KMS-11 (cell line): ENCODE data around the gene CUL7.
A peak's percentile ranks its signal among the peaks of the same experiment; 100 is the strongest.

Experiments used
- H2AFZ ChIP-seq: fragments of 200-600 bp; sonication (generic); 2 replicates; pipeline ENCODE4 v1.6.1; 2016; ENCODE audit warnings: antibody characterized with exemption, mixed run types, low read depth
- H3K27ac ChIP-seq: fragments of 200-600 bp; sonication (generic); 2 replicates; pipeline ENCODE4 v1.6.1; 2016; ENCODE audit warnings: mild to moderate bottlenecking, mixed run types
- H3K27me3 ChIP-seq: fragments of 200-600 bp; sonication (generic); 2 replicates; pipeline ENCODE4 v1.6.1; 2017; ENCODE audit warnings: mild to moderate bottlenecking, low read depth, mixed run types, moderate library complexity; ENCODE audit not compliant: insufficient read depth
- H3K36me3 ChIP-seq: fragments of 200-600 bp; sonication (generic); 2 replicates; pipeline ENCODE4 v1.6.1; 2017; ENCODE audit warnings: mild to moderate bottlenecking, mixed run types; ENCODE audit not compliant: insufficient read depth
- H3K4me1 ChIP-seq: fragments of 200-600 bp; sonication (generic); 2 replicates; pipeline ENCODE4 v1.6.1; 2016; ENCODE audit warnings: mild to moderate bottlenecking, low read depth, mixed run types; ENCODE audit not compliant: poor library complexity, severe bottlenecking
- H3K4me2 ChIP-seq: fragments of 200-600 bp; sonication (generic); 2 replicates; pipeline ENCODE4 v1.7.0; 2016; ENCODE audit warnings: mild to moderate bottlenecking, mixed run types
- H3K4me3 ChIP-seq: fragments of 200-600 bp; sonication (generic); IDR thresholded peaks from 2 replicates; pipeline ENCODE4 v1.6.1; 2017; ENCODE audit warnings: low read depth, low read length, mixed read lengths; ENCODE audit not compliant: insufficient read depth
- H3K79me2 ChIP-seq: fragments of 200-600 bp; sonication (generic); 2 replicates; pipeline ENCODE4 v1.6.1; 2016; ENCODE audit warnings: low read depth, mixed run types; ENCODE audit not compliant: insufficient read depth
- H3K9ac ChIP-seq: fragments of 200-600 bp; sonication (generic); 2 replicates; pipeline ENCODE4 v1.6.1; 2016; ENCODE audit warnings: mild to moderate bottlenecking, mixed run types
- H4K20me1 ChIP-seq: fragments of 200-600 bp; sonication (generic); 2 replicates; pipeline ENCODE4 v1.6.1; 2016; ENCODE audit warnings: mild to moderate bottlenecking, mixed run types; ENCODE audit not compliant: insufficient read depth
- TF ChIP-seq, protein P1 (sequence below): fragments of 200-600 bp; sonication (generic); conservative IDR thresholded peaks from 2 replicates; pipeline ENCODE4 v1.6.1; 2017; ENCODE audit warnings: low read depth, mild to moderate bottlenecking, antibody characterized with exemption, low read length, moderate library complexity, mixed read lengths

Gene CUL7

DNA sequence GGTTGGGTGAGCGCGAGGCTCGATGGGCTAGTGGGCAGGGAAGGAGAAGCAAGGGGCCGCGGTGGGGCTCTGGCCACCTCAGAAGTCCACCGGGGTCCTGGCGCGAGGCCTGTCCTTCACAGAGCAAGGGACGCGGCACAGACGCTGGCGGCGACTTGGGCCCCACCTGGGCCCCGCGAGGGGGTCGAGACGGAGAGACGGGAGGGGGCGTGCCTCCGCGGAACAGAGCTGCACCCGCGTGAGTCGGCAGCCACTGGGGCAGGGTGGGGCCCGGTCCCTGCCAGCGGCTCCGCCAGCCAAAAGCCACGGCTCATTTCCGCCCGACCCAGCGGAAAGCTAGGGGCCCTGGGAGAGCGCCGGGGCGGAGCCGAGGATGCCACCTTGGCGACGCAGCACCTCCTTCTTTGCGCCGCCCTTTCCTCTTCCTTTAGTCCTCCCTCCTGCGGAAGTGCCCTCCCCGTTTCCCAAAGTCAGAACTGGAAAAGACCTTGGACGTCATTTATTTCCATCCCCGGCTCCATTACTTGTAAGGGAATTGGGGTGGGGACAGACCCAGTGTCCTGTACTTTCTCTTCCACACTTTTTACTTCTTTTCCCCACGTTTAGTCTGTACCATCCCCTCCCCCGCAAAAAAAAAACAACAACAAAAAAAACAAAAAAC is at the start of gene CUL7:
CUL7 (minus strand) TSS at position 307 of the 661 bp plus-strand sequence. CDS start 1,063 bp downstream, outside the sequence.
- peaks cover 18% of the 10 kb centered on the region for H3K79me2 ChIP-seq
- peaks cover 21% of the 10 kb centered on the region for H3K4me1 ChIP-seq
- H3K36me3 ChIP-seq = no peaks in the 10 kb centered on the region
- peak within 1 kb of the TSS; percentile 79 for H3K9ac ChIP-seq
- no peaks in the 10 kb centered on the region for H4K20me1 ChIP-seq
- H3K4me2 ChIP-seq = peak within 1 kb of the TSS; percentile 74
- peak within 1 kb of the TSS; percentile 47 for H3K27ac ChIP-seq
- peak within 1 kb of the TSS; percentile 55; the same call in 1 of the 2 replicates for H2AFZ ChIP-seq
- no peak within 1 kb of the TSS for H3K4me3 ChIP-seq
- TF ChIP-seq, protein P1, sequence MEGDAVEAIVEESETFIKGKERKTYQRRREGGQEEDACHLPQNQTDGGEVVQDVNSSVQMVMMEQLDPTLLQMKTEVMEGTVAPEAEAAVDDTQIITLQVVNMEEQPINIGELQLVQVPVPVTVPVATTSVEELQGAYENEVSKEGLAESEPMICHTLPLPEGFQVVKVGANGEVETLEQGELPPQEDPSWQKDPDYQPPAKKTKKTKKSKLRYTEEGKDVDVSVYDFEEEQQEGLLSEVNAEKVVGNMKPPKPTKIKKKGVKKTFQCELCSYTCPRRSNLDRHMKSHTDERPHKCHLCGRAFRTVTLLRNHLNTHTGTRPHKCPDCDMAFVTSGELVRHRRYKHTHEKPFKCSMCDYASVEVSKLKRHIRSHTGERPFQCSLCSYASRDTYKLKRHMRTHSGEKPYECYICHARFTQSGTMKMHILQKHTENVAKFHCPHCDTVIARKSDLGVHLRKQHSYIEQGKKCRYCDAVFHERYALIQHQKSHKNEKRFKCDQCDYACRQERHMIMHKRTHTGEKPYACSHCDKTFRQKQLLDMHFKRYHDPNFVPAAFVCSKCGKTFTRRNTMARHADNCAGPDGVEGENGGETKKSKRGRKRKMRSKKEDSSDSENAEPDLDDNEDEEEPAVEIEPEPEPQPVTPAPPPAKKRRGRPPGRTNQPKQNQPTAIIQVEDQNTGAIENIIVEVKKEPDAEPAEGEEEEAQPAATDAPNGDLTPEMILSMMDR = no peak
- H3K27me3 ChIP-seq = no peaks in the 10 kb centered on the region

DNA sequence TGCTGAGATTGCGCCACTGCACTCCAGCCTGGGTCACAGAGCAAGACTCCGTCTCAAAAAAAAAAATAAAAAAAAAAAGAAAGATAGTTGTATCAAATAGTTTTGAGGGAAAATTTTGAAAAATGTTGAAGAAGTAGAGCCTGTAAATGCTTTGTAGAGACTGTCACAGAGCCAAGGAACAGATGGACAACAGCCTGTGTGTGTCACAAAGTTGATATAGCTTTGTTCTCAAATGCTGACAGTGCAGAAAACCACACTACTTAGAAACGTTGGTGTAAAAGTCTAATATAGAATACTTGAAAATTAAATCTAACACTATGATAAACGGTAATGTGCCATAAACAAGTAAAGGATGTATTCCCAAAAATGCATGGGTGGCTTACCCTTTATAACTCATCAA is 47.8 kb upstream of the CUL7 start:
- Histone ChIP-seq H3K4me3 (no peak overlapping the region), H3K79me2 (no peaks in the 10 kb centered on the region), H3K27me3 (no peaks in the 10 kb centered on the region), H3K27ac (no peak overlapping the region), H3K4me2 (no peak overlapping the region), H2AFZ (no peak overlapping the region), H3K36me3 (no peaks in the 10 kb centered on the region), H3K9ac (no peak overlapping the region), H3K4me1 (no peaks in the 10 kb centered on the region), H4K20me1 (no peaks in the 10 kb centered on the region)
- TF ChIP-seq, protein P1 = no peak

DNA sequence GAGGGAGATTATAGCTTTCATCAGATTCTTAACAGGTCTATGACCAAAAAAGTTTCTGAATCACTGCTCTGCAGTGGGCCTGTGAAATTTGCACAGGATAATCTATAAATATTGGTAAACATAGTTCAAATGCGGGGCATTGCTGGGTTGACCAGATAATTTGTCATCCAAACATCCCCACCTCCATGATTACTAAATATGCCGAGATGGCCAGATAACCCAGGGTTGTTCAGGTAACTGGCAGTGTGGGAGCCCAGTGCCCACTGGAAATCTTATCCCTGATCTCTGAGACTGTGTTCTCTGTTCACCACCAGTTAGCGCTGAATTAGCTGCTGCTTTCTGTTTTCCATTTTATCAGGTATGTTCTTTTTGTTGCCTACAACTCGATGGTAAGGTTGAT is 43.9 kb upstream of the CUL7 start:
- Histone ChIP-seq H4K20me1 (no peaks in the 10 kb centered on the region), H3K79me2 (no peaks in the 10 kb centered on the region), H3K4me3 (no peak overlapping the region), H2AFZ (no peak overlapping the region), H3K36me3 (no peaks in the 10 kb centered on the region), H3K9ac (no peak overlapping the region), H3K27me3 (no peaks in the 10 kb centered on the region), H3K4me2 (no peak overlapping the region), H3K4me1 (no peaks in the 10 kb centered on the region), H3K27ac (no peak overlapping the region)
- TF ChIP-seq, protein P1 = no peak

DNA sequence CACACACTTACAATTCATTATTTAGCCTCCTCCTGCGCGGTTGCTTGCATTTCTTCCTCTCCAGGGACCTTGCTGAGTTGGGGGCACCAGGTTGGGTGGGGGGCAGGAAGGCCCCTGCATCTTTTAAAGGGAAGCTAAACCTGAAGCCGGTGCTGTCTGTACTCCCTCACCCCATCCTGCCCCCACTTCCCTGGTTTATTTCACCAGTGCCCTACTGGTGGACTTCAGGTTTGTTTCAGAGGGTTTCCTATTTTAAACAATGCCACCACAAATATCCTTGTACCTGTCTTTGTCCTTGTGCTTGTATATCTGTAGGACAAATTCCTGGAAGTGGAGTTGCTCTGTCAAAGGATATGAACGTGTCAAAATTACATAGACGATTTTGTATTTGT is 43.4 kb upstream of the CUL7 start:
- no peaks in the 10 kb centered on the region for H4K20me1 ChIP-seq
- no peaks in the 10 kb centered on the region for H3K36me3 ChIP-seq
- H3K27ac ChIP-seq = no peak overlapping the region
- no peak overlapping the region for H2AFZ ChIP-seq
- H3K4me3 ChIP-seq = no peak overlapping the region
- no peak overlapping the region for H3K9ac ChIP-seq
- H3K4me2 ChIP-seq = no peak overlapping the region
- TF ChIP-seq, protein P1 = no peak
- H3K4me1 ChIP-seq = no peaks in the 10 kb centered on the region
- no peaks in the 10 kb centered on the region for H3K27me3 ChIP-seq
- no peaks in the 10 kb centered on the region for H3K79me2 ChIP-seq
